SK-N-SH (cell line): ENCODE measurements around the gene PIK3R2.

Experiments
- CHD2 ChIP-seq: fragments of 150-350 bp; IDR thresholded peaks from 2 replicates; pipeline ENCODE4 v1.6.1; 2018; ENCODE audit warnings: low read length; ENCODE audit not compliant: partially characterized antibody
- EP300 ChIP-seq, 2 experiments: IDR thresholded peaks; 2 replicates each; pipeline versions ENCODE4 v1.4.0 to v1.6.1; 2012; ENCODE audit warnings: borderline replicate concordance in 1 of 2, low read depth in 1 of 2, low read length in 1 of 2
- EZH2phosphoT487 ChIP-seq: fragments of 200-600 bp; sonication (generic); IDR thresholded peaks from 2 replicates; pipeline ENCODE4 v1.6.1; 2017; ENCODE audit warnings: low read depth, mixed run types, mild to moderate bottlenecking, antibody characterized with exemption, moderate library complexity, borderline replicate concordance
- JUND ChIP-seq: IDR thresholded peaks from 2 replicates; pipeline ENCODE4 v1.4.0; 2012
- NRF1 ChIP-seq: IDR thresholded peaks from 2 replicates; pipeline ENCODE4 v1.6.1; 2012; ENCODE audit warnings: low read depth, mild to moderate bottlenecking, low read length
- POLR2AphosphoS5 ChIP-seq: IDR thresholded peaks from 2 replicates; pipeline ENCODE4 v1.6.1; 2012; ENCODE audit warnings: low read depth, low read length
- RAD21 ChIP-seq: IDR thresholded peaks from 2 replicates; pipeline ENCODE4 v1.6.1; 2012; ENCODE audit warnings: mild to moderate bottlenecking, low read length
- RFX5 ChIP-seq: IDR thresholded peaks from 2 replicates; pipeline ENCODE4 v1.6.1; 2012; ENCODE audit warnings: mild to moderate bottlenecking, improper control_type of control experiment, low read length
- SIN3A ChIP-seq: IDR thresholded peaks from 2 replicates; pipeline ENCODE4 v1.6.1; 2012; ENCODE audit warnings: low read depth, mild to moderate bottlenecking, low read length, moderate library complexity, borderline replicate concordance
- TF ChIP-seq, protein P1 (sequence below): fragments of 200-600 bp; sonication (generic); IDR thresholded peaks from 2 replicates; pipeline ENCODE4 v1.6.1; 2017; ENCODE audit warnings: antibody characterized with exemption, mild to moderate bottlenecking, moderate library complexity

- TF ChIP-seq POLR2AphosphoS5: no peak
- TF ChIP-seq, protein P1, sequence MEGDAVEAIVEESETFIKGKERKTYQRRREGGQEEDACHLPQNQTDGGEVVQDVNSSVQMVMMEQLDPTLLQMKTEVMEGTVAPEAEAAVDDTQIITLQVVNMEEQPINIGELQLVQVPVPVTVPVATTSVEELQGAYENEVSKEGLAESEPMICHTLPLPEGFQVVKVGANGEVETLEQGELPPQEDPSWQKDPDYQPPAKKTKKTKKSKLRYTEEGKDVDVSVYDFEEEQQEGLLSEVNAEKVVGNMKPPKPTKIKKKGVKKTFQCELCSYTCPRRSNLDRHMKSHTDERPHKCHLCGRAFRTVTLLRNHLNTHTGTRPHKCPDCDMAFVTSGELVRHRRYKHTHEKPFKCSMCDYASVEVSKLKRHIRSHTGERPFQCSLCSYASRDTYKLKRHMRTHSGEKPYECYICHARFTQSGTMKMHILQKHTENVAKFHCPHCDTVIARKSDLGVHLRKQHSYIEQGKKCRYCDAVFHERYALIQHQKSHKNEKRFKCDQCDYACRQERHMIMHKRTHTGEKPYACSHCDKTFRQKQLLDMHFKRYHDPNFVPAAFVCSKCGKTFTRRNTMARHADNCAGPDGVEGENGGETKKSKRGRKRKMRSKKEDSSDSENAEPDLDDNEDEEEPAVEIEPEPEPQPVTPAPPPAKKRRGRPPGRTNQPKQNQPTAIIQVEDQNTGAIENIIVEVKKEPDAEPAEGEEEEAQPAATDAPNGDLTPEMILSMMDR: no peak
- TF ChIP-seq JUND: no peak
- TF ChIP-seq NRF1: no peak
- TF ChIP-seq EP300 (IDR thresholded peaks at IDR 0.05; ENCODE audit: borderline replicate concordance in 1 of 2, low read depth in 1 of 2, low read length in 1 of 2): no peak
- TF ChIP-seq CHD2: no peak
- no peak for TF ChIP-seq RAD21
- TF ChIP-seq RFX5: no peak
- no peak for TF ChIP-seq EZH2phosphoT487
- no peak for TF ChIP-seq SIN3A
Measured at GRCh38 chr19:18216789-18217188, 63.8 kb downstream of the PIK3R2 start.
